Transverse colon (tissue), 4 donors: ENCODE results near the gene PPP4R4. TPM values are rescaled to one million over a fixed set of nuclear protein-coding genes. Genes with fewer than 3 reads are reported as not detected.

Experiments
- DNase-seq: peaks from one replicate; pipeline ENCODE4 v3.0.0-alpha.2; 2019
- H3K27ac ChIP-seq, 4 donors: fragments of 200-600 bp; sonication (generic); 2 replicates each; pipeline ENCODE4 v1.5.1; 2016 to 2018; ENCODE audit warnings: inconsistent platforms in 4 of 4
- H3K27me3 ChIP-seq: fragments of 200-600 bp; sonication (generic); 2 replicates; pipeline ENCODE4 v1.5.1; 2017; ENCODE audit warnings: inconsistent platforms
- H3K36me3 ChIP-seq, 4 donors: fragments of 200-600 bp; sonication (generic); 2 replicates each; pipeline ENCODE4 v1.5.1; 2017 to 2019; ENCODE audit warnings: inconsistent platforms in 4 of 4
- H3K4me1 ChIP-seq, 4 donors: fragments of 200-600 bp; sonication (generic); 2 replicates each; pipeline ENCODE4 v1.5.1; 2017 to 2020; ENCODE audit warnings: inconsistent platforms in 4 of 4
- H3K4me3 ChIP-seq, 4 donors: fragments of 200-600 bp; sonication (generic); 1 replicate in 1 of 4; 2 replicates in 3 of 4; pipeline versions ENCODE4 v1.5.1 to v1.6.1; 2017 to 2019; ENCODE audit warnings: inconsistent platforms in 4 of 4
- H3K9me3 ChIP-seq, 2 donors: fragments of 200-600 bp; sonication (generic); 2 replicates each; pipeline ENCODE4 v1.5.1; 2017 to 2019; ENCODE audit warnings: inconsistent platforms in 2 of 2
- EP300 ChIP-seq: sonication (generic); formaldehyde crosslinking; IDR thresholded peaks from one replicate; pipeline ENCODE4 v1.6.1; 2017; ENCODE audit warnings: antibody characterized with exemption, low read depth
- POLR2A ChIP-seq: fragments of 450-650 bp; IDR thresholded peaks from one replicate; pipeline ENCODE4 v1.6.1; 2016; ENCODE audit warnings: antibody characterized with exemption, mild to moderate bottlenecking, moderate library complexity
- POLR2AphosphoS5 ChIP-seq, 3 donors: sonication (generic); formaldehyde crosslinking; IDR thresholded peaks; one replicate each; pipeline ENCODE4 v1.6.1; 2016; ENCODE audit warnings: antibody characterized with exemption in 3 of 3
- WGBS, 2 donors: methylation state at CpG; one replicate each; pipeline ENCODE4 v1.1.5; 2018; ENCODE audit warnings: low coverage in 1 of 2; 5-methylcytosine and 5-hydroxymethylcytosine counted together
- in situ Hi-C, 4 donors: fragments of 200-750 bp; cut with MboI; loops; one replicate each; pipeline versions ENCODE4 v1.15.0 to v1.15.1; 2017; ENCODE audit warnings: low sequenced_read_pairs in 3 of 4, low pct_ligation_motif_present in 1 of 4, low pct_unique_long_range_greater_than_20kb in 1 of 4
- intact Hi-C: fragments of 100-400 bp; cut with DNase I; formaldehyde crosslinking; loops from one replicate; pipeline ENCODE4 v1.15.1; 2023; ENCODE audit warnings: low total_unique reads
- total RNA-seq, 4 donors: library from RNA; depleted of rRNA; stranded (reverse); fragments of >200 nt; gene quantifications; one replicate each; pipeline ENCODE4 v1.1.0, GENCODE V29; 2016
- TF ChIP-seq, protein P1 (sequence below), 5 experiments: fragments of 200-600 bp in 3 of 5; fragments of 450-650 bp in 2 of 5; sonication (generic) in 3 of 5; IDR thresholded peaks; 1 replicate in 2 of 5; 2 replicates in 3 of 5; pipeline ENCODE4 v1.5.1; 2016 to 2017; ENCODE audit warnings: antibody characterized with exemption in 5 of 5, inconsistent platforms in 3 of 5, mild to moderate bottlenecking in 2 of 5, moderate library complexity in 1 of 5

The PPP4R4 gene
- total RNA-seq, 4 donors from 2014 or later: not detected

DNA sequence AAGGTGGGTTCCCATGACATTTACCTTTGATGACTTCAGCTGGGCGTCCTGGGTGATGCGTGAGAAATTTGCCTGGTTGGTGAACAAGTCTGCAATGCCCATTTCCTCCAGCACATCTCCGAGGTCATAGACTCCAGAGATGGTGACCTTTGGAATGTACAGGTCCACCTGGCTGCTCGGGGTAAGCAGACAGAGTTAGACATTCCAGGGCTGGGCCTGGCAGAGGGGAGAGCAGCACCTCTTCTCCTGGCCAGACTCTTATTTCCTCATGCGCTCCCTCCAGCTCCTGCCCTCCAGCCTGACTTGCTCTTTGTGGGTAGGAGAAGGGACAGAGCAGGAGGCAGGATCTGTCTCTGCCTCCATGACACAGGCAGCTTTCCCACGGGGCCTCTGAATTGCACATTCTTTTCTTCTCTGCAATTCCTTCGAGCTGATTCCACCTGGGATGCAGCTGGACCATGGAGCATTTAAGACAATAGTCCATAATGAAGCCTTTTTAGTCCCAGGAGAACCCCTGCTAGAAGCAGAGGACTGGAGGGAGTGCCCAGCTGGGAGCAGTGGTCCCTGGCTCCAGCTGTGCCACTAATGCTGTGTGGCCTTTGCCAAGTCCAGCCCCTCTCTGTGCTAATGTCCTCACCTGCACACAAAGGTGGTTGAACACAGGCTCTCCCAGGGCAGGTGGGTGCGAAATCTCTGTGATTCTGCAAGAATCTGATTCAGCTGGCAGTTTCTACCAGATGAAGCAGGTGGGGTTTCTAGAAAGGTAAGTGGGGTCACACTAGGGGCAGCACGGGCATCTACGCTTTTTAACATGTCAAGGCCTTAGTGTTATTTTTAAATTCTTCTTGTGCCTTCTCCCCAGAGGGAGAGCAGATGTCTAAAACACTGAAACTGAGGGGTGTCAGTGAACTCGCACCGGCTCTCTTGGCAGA, 132.2 kb downstream of the PPP4R4 start:
- no peak overlapping the region for H3K4me3 ChIP-seq
- DNase-seq: no peak
- TF ChIP-seq POLR2A (no peak), POLR2AphosphoS5 (IDR thresholded peaks at IDR 0.05) (no peak), EP300 (no peak)
- TF ChIP-seq, protein P1, sequence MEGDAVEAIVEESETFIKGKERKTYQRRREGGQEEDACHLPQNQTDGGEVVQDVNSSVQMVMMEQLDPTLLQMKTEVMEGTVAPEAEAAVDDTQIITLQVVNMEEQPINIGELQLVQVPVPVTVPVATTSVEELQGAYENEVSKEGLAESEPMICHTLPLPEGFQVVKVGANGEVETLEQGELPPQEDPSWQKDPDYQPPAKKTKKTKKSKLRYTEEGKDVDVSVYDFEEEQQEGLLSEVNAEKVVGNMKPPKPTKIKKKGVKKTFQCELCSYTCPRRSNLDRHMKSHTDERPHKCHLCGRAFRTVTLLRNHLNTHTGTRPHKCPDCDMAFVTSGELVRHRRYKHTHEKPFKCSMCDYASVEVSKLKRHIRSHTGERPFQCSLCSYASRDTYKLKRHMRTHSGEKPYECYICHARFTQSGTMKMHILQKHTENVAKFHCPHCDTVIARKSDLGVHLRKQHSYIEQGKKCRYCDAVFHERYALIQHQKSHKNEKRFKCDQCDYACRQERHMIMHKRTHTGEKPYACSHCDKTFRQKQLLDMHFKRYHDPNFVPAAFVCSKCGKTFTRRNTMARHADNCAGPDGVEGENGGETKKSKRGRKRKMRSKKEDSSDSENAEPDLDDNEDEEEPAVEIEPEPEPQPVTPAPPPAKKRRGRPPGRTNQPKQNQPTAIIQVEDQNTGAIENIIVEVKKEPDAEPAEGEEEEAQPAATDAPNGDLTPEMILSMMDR (IDR thresholded peaks at IDR 0.05): no peak
- intact Hi-C loops: no loop called here
- H3K27ac ChIP-seq: no peak overlapping the region
- no peaks in the 10 kb centered on the region for H3K4me1 ChIP-seq
- H3K36me3 ChIP-seq: no peaks in the 10 kb centered on the region
- H3K9me3 ChIP-seq: peaks cover 0 to 5% of the 10 kb centered on the region in 2 donors
- 65 to 66% methylated on average over 7 to 12 of the region's 12 CpGs for WGBS, 2 donors
- H3K27me3 ChIP-seq: no peaks in the 10 kb centered on the region
- in situ Hi-C loops: no loop called here

DNA sequence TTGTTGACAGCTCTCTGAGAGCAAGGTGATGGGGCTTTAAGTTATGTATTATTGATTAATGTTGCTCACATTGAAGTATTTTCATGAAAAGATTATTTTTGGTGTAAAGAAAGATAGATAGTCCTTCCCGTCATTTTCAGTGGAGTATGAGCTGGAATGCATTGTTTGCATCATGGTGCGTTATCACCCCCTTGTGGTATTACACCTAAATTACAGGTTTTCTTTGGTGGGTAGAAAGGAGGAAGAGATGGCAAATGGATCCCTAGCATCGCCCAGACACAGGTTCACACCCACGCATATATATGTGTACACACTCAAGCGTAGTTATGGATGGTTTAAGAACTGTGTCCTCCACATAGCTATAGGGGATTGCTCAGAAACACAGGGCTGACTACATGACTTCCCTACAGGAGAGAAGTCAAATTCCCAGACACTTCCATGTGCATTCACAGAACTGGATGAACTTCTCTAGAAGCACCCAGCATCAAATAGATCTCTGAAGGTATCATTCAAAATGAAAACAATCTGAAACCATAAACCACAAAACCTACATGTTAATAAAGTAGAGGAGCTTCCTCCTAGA, 133.4 kb downstream of the PPP4R4 start:
- no peaks in the 10 kb centered on the region for H3K4me1 ChIP-seq
- no peak overlapping the region for H3K4me3 ChIP-seq
- no peaks in the 10 kb centered on the region for H3K27me3 ChIP-seq
- no peak overlapping the region for H3K27ac ChIP-seq
- WGBS, 2 donors: 41 to 50% methylated on average over 5 of the region's 5 CpGs
- peaks cover 0 to 5% of the 10 kb centered on the region in 2 donors for H3K9me3 ChIP-seq
- DNase-seq: no peak
- in situ Hi-C loops: no loop called here
- TF ChIP-seq POLR2AphosphoS5 (IDR thresholded peaks at IDR 0.05) (no peak), POLR2A (no peak), EP300 (no peak)
- TF ChIP-seq, protein P1 (IDR thresholded peaks at IDR 0.05): no peak
- no peaks in the 10 kb centered on the region for H3K36me3 ChIP-seq
- intact Hi-C loops: no loop called here

DNA sequence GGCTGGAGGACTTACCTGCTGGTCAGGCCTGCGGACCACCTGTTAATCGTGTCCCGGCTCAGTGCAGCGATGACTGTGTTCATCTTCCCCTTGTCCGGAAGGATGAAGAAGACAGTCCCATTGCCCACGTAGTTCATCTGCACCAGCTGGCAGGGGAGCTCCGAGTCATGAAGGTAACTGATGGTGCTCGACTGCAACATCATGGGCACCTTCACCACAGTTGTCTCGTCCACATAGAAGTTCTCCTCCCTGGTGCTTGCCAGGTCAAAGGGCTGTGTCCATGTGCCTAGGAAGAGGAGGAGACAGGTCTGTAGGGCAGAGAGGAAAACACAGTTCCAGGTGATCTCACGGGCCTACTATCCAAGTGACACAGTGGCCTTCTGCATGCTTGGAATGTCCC, 135.6 kb downstream of the PPP4R4 start:
- no peak for DNase-seq
- 87 to 100% methylated on average over 1 to 10 of the region's 10 CpGs for WGBS, 2 donors

DNA sequence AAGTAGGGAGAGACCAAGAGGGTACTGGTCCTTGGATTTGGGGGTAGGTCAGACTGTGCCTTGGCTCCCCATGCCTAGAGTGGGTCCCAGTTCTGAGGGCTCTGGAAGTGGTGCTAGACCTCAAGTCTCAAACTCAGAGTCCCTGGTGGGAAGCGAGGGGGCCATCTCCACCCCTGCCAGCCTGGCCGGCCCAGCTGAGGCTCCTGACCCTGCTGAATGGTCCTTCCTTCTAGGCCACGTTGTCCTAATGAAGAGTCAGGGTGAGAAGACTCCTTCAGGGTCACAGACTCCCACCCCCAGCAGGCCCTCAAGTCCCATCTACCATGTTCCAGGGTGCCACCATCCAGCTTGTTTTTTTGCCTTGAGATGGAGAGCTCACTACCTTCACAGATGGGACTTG, 136.1 kb downstream of the PPP4R4 start:
- Histone ChIP-seq H3K4me3 (no peak overlapping the region), H3K27me3 (no peaks in the 10 kb centered on the region), H3K27ac (no peak overlapping the region), H3K9me3 (peaks cover 0 to 5% of the 10 kb centered on the region in 2 donors), H3K36me3 (no peaks in the 10 kb centered on the region), H3K4me1 (no peaks in the 10 kb centered on the region)
- intact Hi-C loops: no loop called here
- TF ChIP-seq POLR2A (no peak), EP300 (no peak), POLR2AphosphoS5 (IDR thresholded peaks at IDR 0.05) (no peak)
- TF ChIP-seq, protein P1 (IDR thresholded peaks at IDR 0.05): no peak
- 76% methylated on average over 3 of the region's 3 CpGs; no CpG with 5 or more reads in 1 of the 2 donors for WGBS, 2 donors
- in situ Hi-C loops: no loop called here
- no peak for DNase-seq

More for the DNA sequence above, 135.6 kb downstream of the PPP4R4 start:
- H3K4me1 ChIP-seq: no peaks in the 10 kb centered on the region
- in situ Hi-C loops (no loop called here), intact Hi-C loops (no loop called here)
- no peaks in the 10 kb centered on the region for H3K27me3 ChIP-seq
- H3K9me3 ChIP-seq: peaks cover 0 to 5% of the 10 kb centered on the region in 2 donors
- H3K27ac ChIP-seq: no peak overlapping the region
- TF ChIP-seq POLR2A: no peak
- TF ChIP-seq POLR2AphosphoS5 (IDR thresholded peaks at IDR 0.05): no peak
- TF ChIP-seq, protein P1 (IDR thresholded peaks at IDR 0.05): no peak
- no peak for TF ChIP-seq EP300
- H3K4me3 ChIP-seq: no peak overlapping the region
- no peaks in the 10 kb centered on the region for H3K36me3 ChIP-seq
